H1 (cell line): ENCODE results near the gene ANXA6. TPM values are rescaled to one million over a fixed set of nuclear protein-coding genes. Genes with fewer than 3 reads are reported as not detected.

Experiments
- EP300 ChIP-seq, 2 experiments: IDR thresholded peaks; 1 replicate in 1 of 2; 2 replicates in 1 of 2; pipeline ENCODE4 v1.6.1; 2011 to 2012; ENCODE audit warnings: low read depth in 2 of 2, low read length in 2 of 2, mild to moderate bottlenecking in 2 of 2, borderline replicate concordance in 1 of 2, inconsistent platforms in 1 of 2, moderate library complexity in 1 of 2
- GABPA ChIP-seq: IDR thresholded peaks from 2 replicates; pipeline ENCODE4 v1.6.1; 2011; ENCODE audit warnings: mild to moderate bottlenecking, low read length, moderate library complexity, borderline replicate concordance; ENCODE audit not compliant: insufficient read depth
- KDM5A ChIP-seq: fragments of 200-600 bp; IDR thresholded peaks from 2 replicates; pipeline ENCODE4 v1.7.1; 2012; ENCODE audit warnings: mild to moderate bottlenecking, low read length, inconsistent platforms, mixed read lengths
- NANOG ChIP-seq: IDR thresholded peaks from 2 replicates; pipeline ENCODE4 v1.6.1; 2011; ENCODE audit warnings: low read length, low read depth, mild to moderate bottlenecking, inconsistent platforms; ENCODE audit not compliant: insufficient read depth, poor library complexity, severe bottlenecking
- PHF8 ChIP-seq: fragments of 200-600 bp; sonication (generic); conservative IDR thresholded peaks from 2 replicates; pipeline ENCODE4 v1.7.1; 2012; ENCODE audit warnings: low read depth, mild to moderate bottlenecking, inconsistent platforms, low read length, moderate library complexity
- SRF ChIP-seq: IDR thresholded peaks from 2 replicates; pipeline ENCODE4 v1.6.1; 2011; ENCODE audit warnings: mild to moderate bottlenecking, low read depth, low read length, moderate library complexity
- polyA plus RNA-seq, 7 experiments: library from polyadenylated mRNA; depleted of rRNA in 3 of 7; stranded (reverse) in 5 of 7; unstranded in 2 of 7; fragments of >200 nt in 5 of 7; fragments of 200-250 nt in 2 of 7; gene quantifications; 1 replicate in 5 of 7; 2 replicates in 1 of 7; 4 replicates in 1 of 7; pipeline versions ENCODE4 v1.2.1 to v1.2.3, GENCODE V29; 2011 to 2013; ENCODE audit warnings: missing spikeins in 2 of 7, mixed read lengths in 2 of 7
- total RNA-seq: library from RNA; stranded (reverse); fragmentation: NEBNext Ultra II Directional; extraction: Animal tissue kit (Norgen Biotek cat#: 25700); gene quantifications from 2 replicates; pipeline ENCODE4 v1.2.1, GENCODE V29; 2021
- TF ChIP-seq, protein P1 (sequence below): IDR thresholded peaks from 2 replicates; pipeline ENCODE4 v1.6.1; 2011; ENCODE audit warnings: low read depth, mild to moderate bottlenecking, low read length; ENCODE audit not compliant: insufficient read depth
- TF ChIP-seq, protein P2 (sequence below): IDR thresholded peaks from 2 replicates; pipeline ENCODE4 v1.6.1; 2012; ENCODE audit warnings: low read length, inconsistent platforms

The ANXA6 gene
- total and polyA plus RNA-seq, 2 of the 8 experiments (the other 6 are each of a cell fraction or from before 2014, with no cell fraction given), result 61.3 to 78.6 TPM

DNA sequence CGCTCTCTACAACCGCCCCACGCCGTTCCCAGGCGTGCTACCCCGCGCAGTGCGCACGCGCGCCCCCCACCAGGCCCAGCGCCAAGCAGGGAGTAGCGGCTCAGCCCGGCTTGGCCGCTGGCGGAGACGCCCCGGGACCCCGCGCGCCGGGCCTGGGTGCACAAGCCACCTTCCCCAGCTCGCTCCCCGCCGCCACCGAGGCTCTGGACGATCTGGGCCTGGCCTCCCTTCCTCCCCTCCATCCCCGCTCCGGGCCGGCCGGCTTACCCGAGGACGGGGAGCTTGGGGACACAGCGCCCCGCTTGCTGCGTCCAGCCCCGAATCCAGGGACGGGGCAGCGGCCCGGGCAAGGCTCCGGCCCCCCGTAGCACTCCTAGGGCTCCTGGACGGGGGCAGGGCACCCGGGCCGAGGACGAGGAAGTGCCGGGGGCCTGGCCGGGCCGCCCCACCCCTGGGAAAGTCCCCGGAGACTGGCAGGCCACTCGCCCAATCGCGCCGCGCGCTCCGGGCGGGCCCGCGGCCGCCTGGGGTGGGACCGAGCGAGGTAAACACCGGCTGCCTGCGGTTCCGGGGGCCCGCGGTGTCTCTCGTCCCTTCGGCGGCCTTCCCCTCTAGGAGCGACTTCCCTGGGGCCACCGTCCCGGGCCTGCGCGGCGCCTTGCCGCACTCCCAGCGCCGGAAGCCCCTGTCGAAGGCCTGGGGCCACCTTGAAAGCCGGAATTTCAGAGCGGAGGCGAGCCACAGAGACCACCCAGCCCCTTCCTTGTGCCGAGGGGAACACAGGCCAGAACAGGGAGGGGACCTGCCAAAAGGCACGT, 76.8 kb downstream of the ANXA6 start, which contains the start of gene TNIP1 (continued):
- TF ChIP-seq EP300 (IDR thresholded peaks at IDR 0.05; ENCODE audit: borderline replicate concordance in 1 of 2, low read depth in 2 of 2, low read length in 2 of 2) (no peak), PHF8 (peak; percentile 76), GABPA (peak; percentile 20; the same call in 1 of the 2 replicates), KDM5A (no peak), NANOG (no peak), SRF (no peak)
- TF ChIP-seq, protein P1, sequence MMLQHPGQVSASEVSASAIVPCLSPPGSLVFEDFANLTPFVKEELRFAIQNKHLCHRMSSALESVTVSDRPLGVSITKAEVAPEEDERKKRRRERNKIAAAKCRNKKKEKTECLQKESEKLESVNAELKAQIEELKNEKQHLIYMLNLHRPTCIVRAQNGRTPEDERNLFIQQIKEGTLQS, result no peak
- TF ChIP-seq, protein P2, sequence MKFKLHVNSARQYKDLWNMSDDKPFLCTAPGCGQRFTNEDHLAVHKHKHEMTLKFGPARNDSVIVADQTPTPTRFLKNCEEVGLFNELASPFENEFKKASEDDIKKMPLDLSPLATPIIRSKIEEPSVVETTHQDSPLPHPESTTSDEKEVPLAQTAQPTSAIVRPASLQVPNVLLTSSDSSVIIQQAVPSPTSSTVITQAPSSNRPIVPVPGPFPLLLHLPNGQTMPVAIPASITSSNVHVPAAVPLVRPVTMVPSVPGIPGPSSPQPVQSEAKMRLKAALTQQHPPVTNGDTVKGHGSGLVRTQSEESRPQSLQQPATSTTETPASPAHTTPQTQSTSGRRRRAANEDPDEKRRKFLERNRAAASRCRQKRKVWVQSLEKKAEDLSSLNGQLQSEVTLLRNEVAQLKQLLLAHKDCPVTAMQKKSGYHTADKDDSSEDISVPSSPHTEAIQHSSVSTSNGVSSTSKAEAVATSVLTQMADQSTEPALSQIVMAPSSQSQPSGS, result no peak
